Esophagus muscularis mucosa (tissue), 4 donors: ENCODE data around the gene APOO. TPM values are rescaled to one million over a fixed set of nuclear protein-coding genes. Genes with fewer than 3 reads are reported as not detected.

Source experiments
- DNase-seq: peaks from one replicate; pipeline ENCODE4 v3.0.0-alpha.2; 2017; ENCODE audit errors: extremely low spot score
- H3K27ac ChIP-seq, 4 donors: fragments of 200-600 bp; sonication (generic); replicated peaks in 1 of 4; 1 replicate in 3 of 4; 2 replicates in 1 of 4; pipeline ENCODE4 v1.5.1; 2016 to 2019; ENCODE audit warnings: mild to moderate bottlenecking in 1 of 4
- H3K27me3 ChIP-seq, 4 donors: fragments of 200-600 bp; sonication (generic); one replicate each; pipeline versions ENCODE4 v1.5.1 to v1.6.0; 2016 to 2019
- H3K36me3 ChIP-seq, 4 donors: fragments of 200-600 bp; sonication (generic); one replicate each; pipeline ENCODE4 v1.5.1; 2016 to 2019
- H3K4me1 ChIP-seq, 4 donors: fragments of 200-600 bp; sonication (generic); one replicate each; pipeline ENCODE4 v1.5.1; 2016 to 2019
- H3K4me3 ChIP-seq, 4 donors: fragments of 200-600 bp; sonication (generic); 1 replicate in 2 of 4; 2 replicates in 2 of 4; pipeline ENCODE4 v1.5.1; 2016 to 2019; ENCODE audit warnings: mild to moderate bottlenecking in 4 of 4, moderate library complexity in 1 of 4
- H3K9me3 ChIP-seq, 4 donors: fragments of 200-600 bp; sonication (generic); 1 replicate in 3 of 4; 2 replicates in 1 of 4; pipeline ENCODE4 v1.5.1; 2016 to 2019
- EP300 ChIP-seq: sonication (generic); formaldehyde crosslinking; IDR thresholded peaks from one replicate; pipeline ENCODE4 v1.6.1; 2017; ENCODE audit warnings: antibody characterized with exemption
- POLR2A ChIP-seq: fragments of 450-650 bp; IDR thresholded peaks from one replicate; pipeline ENCODE4 v1.6.1; 2017; ENCODE audit warnings: antibody characterized with exemption, moderate library complexity, mild to moderate bottlenecking, low read depth
- POLR2AphosphoS5 ChIP-seq, 2 donors: sonication (generic); formaldehyde crosslinking; IDR thresholded peaks; one replicate each; pipeline ENCODE4 v1.6.1; 2017; ENCODE audit warnings: antibody characterized with exemption in 2 of 2
- WGBS: methylation state at CpG from one replicate; pipeline ENCODE4 v1.1.5; 2018; 5-methylcytosine and 5-hydroxymethylcytosine counted together
- intact Hi-C: fragments of 100-400 bp; cut with DNase I; formaldehyde crosslinking; loops from one replicate; pipeline ENCODE4 v1.15.1; 2023
- total RNA-seq, 4 donors: library from RNA; depleted of rRNA; stranded (reverse); fragments of >200 nt; gene quantifications; one replicate each; pipeline versions ENCODE4 v1.1.0 to v1.2.1, GENCODE V29; 2016
- TF ChIP-seq, protein P1 (sequence below), 3 experiments: fragments of 200-600 bp in 2 of 3; fragments of 450-650 bp in 1 of 3; sonication (generic) in 2 of 3; IDR thresholded peaks; one replicate each; pipeline ENCODE4 v1.5.1; 2017 to 2019; ENCODE audit warnings: antibody characterized with exemption in 3 of 3, mild to moderate bottlenecking in 2 of 3, moderate library complexity in 1 of 3

APOO gene
- total RNA-seq, 4 donors from 2014 or later, result 7.5 to 10.2 (median 9.5) TPM

DNA sequence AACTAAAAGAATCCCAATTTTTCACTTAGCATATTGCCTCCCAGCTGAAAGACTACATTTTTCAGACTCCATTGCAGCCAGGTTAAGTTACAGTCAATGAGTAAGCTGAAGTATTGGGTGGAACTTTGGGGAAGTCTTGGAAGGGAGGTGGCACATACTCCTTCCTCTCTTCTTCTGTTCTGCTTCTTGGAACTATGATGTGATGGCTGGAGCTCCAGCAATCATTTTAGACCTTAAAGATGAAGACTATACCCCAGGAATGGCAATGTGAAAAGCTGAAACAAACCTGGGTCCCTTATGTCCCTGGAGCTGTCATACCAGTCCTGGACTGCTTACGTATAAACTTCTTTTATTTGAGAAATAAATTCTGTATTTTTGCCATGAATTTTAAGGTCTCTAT lies 93.9 kb downstream of the APOO start:
- DNase-seq, result no peak
- no peaks in the 10 kb centered on the region for H3K36me3 ChIP-seq
- intact Hi-C loops, result no loop called here
- H3K27me3 ChIP-seq, result no peaks in the 10 kb centered on the region
- TF ChIP-seq POLR2A (no peak), POLR2AphosphoS5 (IDR thresholded peaks at IDR 0.05) (no peak)
- TF ChIP-seq, protein P1, sequence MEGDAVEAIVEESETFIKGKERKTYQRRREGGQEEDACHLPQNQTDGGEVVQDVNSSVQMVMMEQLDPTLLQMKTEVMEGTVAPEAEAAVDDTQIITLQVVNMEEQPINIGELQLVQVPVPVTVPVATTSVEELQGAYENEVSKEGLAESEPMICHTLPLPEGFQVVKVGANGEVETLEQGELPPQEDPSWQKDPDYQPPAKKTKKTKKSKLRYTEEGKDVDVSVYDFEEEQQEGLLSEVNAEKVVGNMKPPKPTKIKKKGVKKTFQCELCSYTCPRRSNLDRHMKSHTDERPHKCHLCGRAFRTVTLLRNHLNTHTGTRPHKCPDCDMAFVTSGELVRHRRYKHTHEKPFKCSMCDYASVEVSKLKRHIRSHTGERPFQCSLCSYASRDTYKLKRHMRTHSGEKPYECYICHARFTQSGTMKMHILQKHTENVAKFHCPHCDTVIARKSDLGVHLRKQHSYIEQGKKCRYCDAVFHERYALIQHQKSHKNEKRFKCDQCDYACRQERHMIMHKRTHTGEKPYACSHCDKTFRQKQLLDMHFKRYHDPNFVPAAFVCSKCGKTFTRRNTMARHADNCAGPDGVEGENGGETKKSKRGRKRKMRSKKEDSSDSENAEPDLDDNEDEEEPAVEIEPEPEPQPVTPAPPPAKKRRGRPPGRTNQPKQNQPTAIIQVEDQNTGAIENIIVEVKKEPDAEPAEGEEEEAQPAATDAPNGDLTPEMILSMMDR (IDR thresholded peaks at IDR 0.05), result no peak
- H3K4me1 ChIP-seq, result no peaks in the 10 kb centered on the region
- 100% methylated on average over 1 of the region's 1 CpG for WGBS
- no peak overlapping the region for H3K27ac ChIP-seq
- peaks cover 0 to 9% (median 0%) of the 10 kb centered on the region in 4 donors for H3K9me3 ChIP-seq
- no peak overlapping the region for H3K4me3 ChIP-seq

DNA sequence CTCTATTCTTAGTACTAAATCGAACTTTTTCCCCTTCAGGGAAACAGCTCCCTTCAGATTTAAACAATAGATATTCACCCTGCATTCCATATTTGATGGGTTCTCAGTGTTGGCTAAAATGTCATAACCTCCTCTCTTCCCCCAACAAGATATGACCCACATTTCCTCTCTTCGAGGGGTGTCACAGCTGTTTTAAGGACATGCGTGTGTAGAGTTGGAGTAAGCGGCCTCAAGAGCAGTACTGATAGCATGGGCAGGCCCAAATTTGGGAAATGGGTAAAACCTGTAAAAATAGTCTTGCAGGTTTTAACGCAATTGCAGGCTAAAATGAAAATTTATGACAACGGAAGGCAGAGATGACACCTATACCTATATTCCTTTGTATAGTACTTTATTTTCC lies 96.1 kb downstream of the APOO start:
- peak overlapping the region in 1 of 4 donors; percentile 18 for H3K27ac ChIP-seq

DNA sequence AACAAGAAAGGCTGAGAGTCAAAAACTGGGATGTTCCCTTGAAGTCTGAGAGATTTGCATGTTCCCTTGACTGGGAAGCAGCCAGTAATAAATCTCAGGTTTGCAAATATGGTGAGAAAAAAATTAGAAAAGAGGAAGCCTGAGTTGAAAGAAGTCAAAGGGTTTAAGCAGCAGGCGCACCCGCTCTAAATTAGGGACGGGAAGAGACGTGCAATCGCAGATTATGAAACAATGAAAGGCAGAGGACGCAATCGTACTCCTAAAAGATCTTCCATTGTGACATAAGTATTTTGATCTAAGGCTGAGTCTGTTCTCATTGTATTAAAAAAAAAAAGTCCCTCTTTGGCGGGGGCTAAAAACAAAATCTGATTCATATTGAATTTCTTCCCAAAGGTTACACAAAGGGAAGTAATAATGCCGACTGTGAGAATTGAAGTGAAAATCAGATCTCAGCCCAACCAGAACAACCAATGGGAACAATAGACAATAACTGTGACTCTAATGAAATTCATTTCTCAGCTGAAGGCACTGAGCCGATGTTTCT lies 96.6 kb downstream of the APOO start:
- TF ChIP-seq POLR2AphosphoS5 (IDR thresholded peaks at IDR 0.05) (peak in 1 of 2 donors; percentile 31), EP300 (no peak)
- Histone ChIP-seq H3K27me3 (no peaks in the 10 kb centered on the region), H3K9me3 (peaks cover 0 to 9% (median 0%) of the 10 kb centered on the region in 4 donors), H3K27ac (peak overlapping the region in 1 of 4 donors; percentile 18), H3K36me3 (no peaks in the 10 kb centered on the region), H3K4me3 (no peak overlapping the region), H3K4me1 (peaks cover 0 to 12% (median 5%) of the 10 kb centered on the region in 4 donors)
- DNase-seq, result no peak
- WGBS, result 74% methylated on average over 10 of the region's 10 CpGs
- intact Hi-C loops, result no loop called here

More for the DNA sequence above, 96.1 kb downstream of the APOO start:
- intact Hi-C loops, result no loop called here
- TF ChIP-seq POLR2A, result no peak
- TF ChIP-seq EP300, result no peak
- no peak for TF ChIP-seq POLR2AphosphoS5 (IDR thresholded peaks at IDR 0.05)
- TF ChIP-seq, protein P1 (IDR thresholded peaks at IDR 0.05), result no peak
- 83% methylated on average over 6 of the region's 6 CpGs for WGBS
- no peak overlapping the region for H3K4me3 ChIP-seq
- no peaks in the 10 kb centered on the region for H3K27me3 ChIP-seq
- no peak for DNase-seq
- H3K36me3 ChIP-seq, result no peaks in the 10 kb centered on the region
- H3K4me1 ChIP-seq, result peaks cover 0 to 11% (median 5%) of the 10 kb centered on the region in 4 donors
- H3K9me3 ChIP-seq, result peaks cover 0 to 9% (median 0%) of the 10 kb centered on the region in 4 donors

DNA sequence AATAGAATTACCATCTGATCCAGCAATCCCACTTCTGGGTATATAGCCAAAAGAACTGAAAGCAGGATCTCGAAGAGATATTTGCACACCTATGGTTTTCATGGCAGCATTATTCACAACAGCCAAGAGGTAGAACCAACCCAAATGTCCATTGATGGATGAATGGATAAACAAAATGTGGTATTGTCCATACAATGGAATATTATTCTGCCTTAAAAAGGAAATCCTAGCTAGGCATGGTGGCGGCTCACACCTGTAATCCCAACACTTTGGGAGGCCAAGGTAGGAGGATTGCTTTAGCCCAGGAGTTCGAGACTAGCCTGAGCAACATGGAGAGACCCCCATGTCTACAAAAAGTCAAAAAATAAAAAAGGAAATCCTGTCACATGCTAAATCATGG lies 97.5 kb downstream of the APOO start:
- H3K27ac ChIP-seq, result no peak overlapping the region
- H3K4me1 ChIP-seq, result peaks cover 0 to 12% (median 5%) of the 10 kb centered on the region in 4 donors
- intact Hi-C loops, result no loop called here
- H3K9me3 ChIP-seq, result peaks cover 0 to 9% (median 0%) of the 10 kb centered on the region in 4 donors
- TF ChIP-seq EP300 (no peak), POLR2A (no peak), POLR2AphosphoS5 (IDR thresholded peaks at IDR 0.05) (no peak)
- TF ChIP-seq, protein P1 (IDR thresholded peaks at IDR 0.05), result no peak
- DNase-seq, result no peak
- no peaks in the 10 kb centered on the region for H3K36me3 ChIP-seq
- whole genome bisulfite sequencing, result 57% methylated on average over 3 of the region's 3 CpGs
- H3K27me3 ChIP-seq, result no peaks in the 10 kb centered on the region
- H3K4me3 ChIP-seq, result no peak overlapping the region

DNA sequence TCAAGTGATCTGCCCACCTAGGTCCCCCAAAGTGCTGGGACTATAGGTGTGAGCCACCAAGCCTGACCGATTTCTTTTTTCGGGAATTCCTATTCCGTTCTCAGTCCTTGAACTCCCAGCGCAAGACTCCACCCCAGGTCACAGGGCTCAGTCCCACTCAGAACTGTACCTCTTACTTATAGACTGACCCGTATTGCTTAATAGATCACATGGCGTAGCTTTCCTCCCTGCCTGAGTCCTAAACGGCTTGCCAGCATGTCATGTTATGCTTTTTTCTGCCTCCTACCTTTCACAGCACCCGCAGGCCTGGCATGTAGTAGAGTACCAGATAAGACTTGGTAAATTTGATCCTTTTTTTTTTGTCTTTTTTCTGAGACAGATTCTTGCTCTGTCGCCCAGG lies 102.3 kb downstream of the APOO start:
- intact Hi-C loops, result no loop called here
- H3K4me1 ChIP-seq, result peaks cover 0 to 23% (median 6%) of the 10 kb centered on the region in 4 donors
- no peaks in the 10 kb centered on the region for H3K27me3 ChIP-seq
- TF ChIP-seq POLR2AphosphoS5 (IDR thresholded peaks at IDR 0.05), result no peak
- TF ChIP-seq EP300, result no peak
- TF ChIP-seq, protein P1 (IDR thresholded peaks at IDR 0.05), result no peak
- TF ChIP-seq POLR2A, result no peak
- H3K36me3 ChIP-seq, result no peaks in the 10 kb centered on the region
- H3K4me3 ChIP-seq, result no peak overlapping the region
- 80% methylated on average over 9 of the region's 9 CpGs for WGBS
- H3K27ac ChIP-seq, result no peak overlapping the region
- H3K9me3 ChIP-seq, result no peaks in the 10 kb centered on the region
- DNase-seq, result no peak
